ENCODE data around the gene ANKS4B.

DNA sequence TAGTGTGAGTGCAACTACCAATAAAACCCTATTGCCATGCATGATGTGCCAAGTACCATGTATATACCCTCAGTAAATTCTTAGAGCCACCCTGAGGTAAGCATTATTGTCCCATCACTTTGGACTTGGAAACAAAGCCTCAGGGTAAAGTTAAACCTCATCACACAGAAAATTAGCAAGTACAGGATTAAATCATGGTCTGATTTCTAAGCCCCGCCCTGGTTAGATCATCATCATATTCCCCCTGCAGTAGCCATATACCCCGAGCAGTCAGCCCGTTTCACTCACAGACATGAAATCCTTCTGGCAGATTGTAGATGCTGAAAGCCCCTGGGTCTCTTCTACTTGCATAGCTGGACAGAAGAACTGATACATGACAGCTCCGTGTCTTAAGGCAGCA is 26.9 kb upstream of the ANKS4B start:
- TF ChIP-seq CTCF (IDR thresholded peaks at IDR 0.05): no peak
- no peak for TF ChIP-seq POLR2A (IDR thresholded peaks at IDR 0.05)

Data from body of pancreas (tissue), 4 donors.